Tibial artery (tissue), 4 donors: ENCODE data around the gene KRT13.
"Not testable (repeated sequence)": the region's sequence is repeated elsewhere in the genome, so short reads cannot be mapped to it uniquely, and the experiment has no call there.

Experiments
- DNase-seq, 2 donors: peaks; one replicate each; pipeline ENCODE4 v3.0.0-alpha.2; 2019
- H3K27ac ChIP-seq, 2 donors: fragments of 200-600 bp; sonication (generic) in 1 of 2; 1 replicate in 1 of 2; 2 replicates in 1 of 2; pipeline ENCODE4 v1.5.1; 2018 to 2019; ENCODE audit warnings: mild to moderate bottlenecking in 1 of 2
- H3K27me3 ChIP-seq, 2 donors: fragments of 200-600 bp; sonication (generic) in 1 of 2; one replicate each; pipeline versions ENCODE4 v1.5.1 to v1.6.0; 2016 to 2019
- H3K36me3 ChIP-seq, 3 donors: fragments of 200-600 bp; sonication (generic) in 2 of 3; one replicate each; pipeline ENCODE4 v1.5.1; 2016 to 2019; ENCODE audit warnings: mild to moderate bottlenecking in 2 of 3
- H3K4me1 ChIP-seq, 4 donors: fragments of 200-600 bp; sonication (generic) in 2 of 4; 1 replicate in 3 of 4; 2 replicates in 1 of 4; pipeline ENCODE4 v1.5.1; 2016 to 2019
- H3K4me3 ChIP-seq, 2 donors: fragments of 200-600 bp; sonication (generic) in 1 of 2; 1 replicate in 1 of 2; 2 replicates in 1 of 2; pipeline ENCODE4 v1.5.1; 2018 to 2019; ENCODE audit warnings: mild to moderate bottlenecking in 2 of 2
- H3K9me3 ChIP-seq, 3 donors: fragments of 200-600 bp; sonication (generic) in 1 of 3; one replicate each; pipeline ENCODE4 v1.5.1; 2016 to 2019
- CTCF ChIP-seq, 2 experiments: fragments of 200-600 bp in 1 of 2; fragments of 450-650 bp in 1 of 2; IDR thresholded peaks; one replicate each; pipeline ENCODE4 v1.5.1; 2017 to 2019; ENCODE audit warnings: antibody characterized with exemption in 2 of 2, mild to moderate bottlenecking in 1 of 2, moderate library complexity in 1 of 2
- intact Hi-C: fragments of 100-400 bp; cut with DNase I; formaldehyde crosslinking; loops from one replicate; pipeline ENCODE4 v1.15.0; 2023; ENCODE audit warnings: low total_unique reads

KRT13 gene

GRCh38 chr17:41545829-41546410, 40.5 kb upstream of the KRT13 start:
- H3K36me3 ChIP-seq, result no peaks in the 10 kb centered on the region
- H3K27me3 ChIP-seq, result no peaks in the 10 kb centered on the region
- no peaks in the 10 kb centered on the region for H3K9me3 ChIP-seq
- no peak for DNase-seq
- no peak for TF ChIP-seq CTCF (IDR thresholded peaks at IDR 0.05)
- intact Hi-C loops, result loop anchor here (5.0 kb wide), 2 partner anchors 101 to 116 kb away; no protein-coding TSS in a partner anchor
- no peak overlapping the region for H3K27ac ChIP-seq
- no peak overlapping the region for H3K4me3 ChIP-seq
- H3K4me1 ChIP-seq, result peaks cover 0 to 28% (median 25%) of the 10 kb centered on the region in 4 donors

- Histone ChIP-seq H3K4me1 (peaks cover 0 to 28% (median 25%) of the 10 kb centered on the region in 4 donors), H3K4me3 (no peak overlapping the region), H3K36me3 (no peaks in the 10 kb centered on the region), H3K27ac (no peak overlapping the region), H3K27me3 (no peaks in the 10 kb centered on the region), H3K9me3 (no peaks in the 10 kb centered on the region)
- intact Hi-C loops, result loop anchor here (5.0 kb wide), 2 partner anchors 102 to 117 kb away; no protein-coding TSS in a partner anchor
- DNase-seq, result no peak
- no peak for TF ChIP-seq CTCF (IDR thresholded peaks at IDR 0.05)
These were observed 39.5 kb upstream of the KRT13 start for GRCh38 chr17:41544935-41545334.

- no peaks in the 10 kb centered on the region for H3K9me3 ChIP-seq
- no peak overlapping the region for H3K27ac ChIP-seq
- H3K27me3 ChIP-seq, result no peaks in the 10 kb centered on the region
- H3K36me3 ChIP-seq, result no peaks in the 10 kb centered on the region
- intact Hi-C loops, result no loop called here
- no peak overlapping the region for H3K4me3 ChIP-seq
- no peak for TF ChIP-seq CTCF (IDR thresholded peaks at IDR 0.05)
- DNase-seq, result no peak
- H3K4me1 ChIP-seq, result peaks cover 0 to 25% (median 22%) of the 10 kb centered on the region in 4 donors
These were observed 39.1 kb upstream of the KRT13 start for GRCh38 chr17:41544491-41544892.

- DNase-seq, H3K9me3 ChIP-seq, H3K36me3 ChIP-seq, H3K27ac ChIP-seq, intact Hi-C loops, H3K4me3 ChIP-seq, H3K27me3 ChIP-seq: not testable (repeated sequence)
- peaks cover 0 to 11% (median 6%) of the 10 kb centered on the region in 4 donors for H3K4me1 ChIP-seq
These were observed 37.4 kb upstream of the KRT13 start for GRCh38 chr17:41542786-41543185.

GRCh38 chr17:41542357-41542756, 36.9 kb upstream of the KRT13 start:
- intact Hi-C loops, result no loop called here
- no peak overlapping the region for H3K27ac ChIP-seq
- peaks cover 0 to 7% (median 2%) of the 10 kb centered on the region in 4 donors for H3K4me1 ChIP-seq
- DNase-seq, result no peak
- TF ChIP-seq CTCF (IDR thresholded peaks at IDR 0.05), result no peak
- H3K36me3 ChIP-seq, result no peaks in the 10 kb centered on the region
- H3K4me3 ChIP-seq, result no peak overlapping the region
- no peaks in the 10 kb centered on the region for H3K9me3 ChIP-seq
- no peaks in the 10 kb centered on the region for H3K27me3 ChIP-seq

- no peaks in the 10 kb centered on the region for H3K36me3 ChIP-seq
- H3K27me3 ChIP-seq, result peaks cover 0 to 10% of the 10 kb centered on the region in 2 donors
- no peak overlapping the region for H3K27ac ChIP-seq
- H3K4me1 ChIP-seq, result peaks cover 0 to 11% (median 0%) of the 10 kb centered on the region in 4 donors
- no peak for TF ChIP-seq CTCF (IDR thresholded peaks at IDR 0.05)
- H3K4me3 ChIP-seq, result no peak overlapping the region
- DNase-seq, result no peak
- no peaks in the 10 kb centered on the region for H3K9me3 ChIP-seq
- intact Hi-C loops, result no loop called here
These were observed 35.7 kb upstream of the KRT13 start for GRCh38 chr17:41540921-41541625.
